Osteocyte (in vitro differentiated cells): ENCODE data around the gene PCDHB8. TPM values are rescaled to one million over a fixed set of nuclear protein-coding genes. Genes with fewer than 3 reads are reported as not detected.
A peak's percentile ranks its signal among the peaks of the same experiment; 100 is the strongest.
"Not testable (repeated sequence)": the region's sequence is repeated elsewhere in the genome, so short reads cannot be mapped to it uniquely, and the experiment has no call there.

Experiments used
- DNase-seq: peaks from one replicate; pipeline ENCODE4 v3.0.0; 2021; ENCODE audit warnings: mixed read lengths; ENCODE audit not compliant: unreplicated experiment; ENCODE audit errors: extremely low spot score
- H3K27ac Mint-ChIP-seq: one replicate; pipeline ENCODE4 v1.8.0; 2021; ENCODE audit warnings: mild to moderate bottlenecking, mixed read lengths; ENCODE audit not compliant: unreplicated experiment
- H3K27me3 Mint-ChIP-seq: one replicate; pipeline ENCODE4 v1.8.0; 2021; ENCODE audit warnings: mixed read lengths; ENCODE audit not compliant: unreplicated experiment
- H3K36me3 Mint-ChIP-seq: one replicate; pipeline ENCODE4 v1.8.0; 2021; ENCODE audit warnings: mixed read lengths; ENCODE audit not compliant: unreplicated experiment
- H3K4me1 Mint-ChIP-seq: one replicate; pipeline ENCODE4 v1.8.0; 2021; ENCODE audit warnings: mixed read lengths; ENCODE audit not compliant: unreplicated experiment
- H3K4me3 Mint-ChIP-seq: one replicate; pipeline ENCODE4 v1.8.0; 2021; ENCODE audit warnings: mild to moderate bottlenecking, moderate library complexity, mixed read lengths; ENCODE audit not compliant: unreplicated experiment
- H3K9me3 Mint-ChIP-seq: one replicate; pipeline ENCODE4 v1.8.0; 2021; ENCODE audit warnings: mixed read lengths; ENCODE audit not compliant: unreplicated experiment
- long read RNA-seq: library from polyadenylated mRNA; unstranded; transcript quantifications from one replicate; pipeline ENCODE4 v2.0.0, GENCODE V29; 2021
- total RNA-seq: library from RNA; stranded (reverse); gene quantifications from 2 replicates; pipeline ENCODE4 v1.2.1, GENCODE V29; 2021
- TF ChIP-seq, protein P1 (sequence below): fragments of 200-600 bp; sonication (generic); IDR thresholded peaks from 2 replicates; pipeline ENCODE4 v1.5.0; 2021; ENCODE audit warnings: antibody characterized with exemption, mild to moderate bottlenecking, moderate library complexity

PCDHB8 gene
- total RNA-seq, result 0.81 and 1.1 TPM in 2 replicates
- long read RNA-seq, result 0 reads

DNA sequence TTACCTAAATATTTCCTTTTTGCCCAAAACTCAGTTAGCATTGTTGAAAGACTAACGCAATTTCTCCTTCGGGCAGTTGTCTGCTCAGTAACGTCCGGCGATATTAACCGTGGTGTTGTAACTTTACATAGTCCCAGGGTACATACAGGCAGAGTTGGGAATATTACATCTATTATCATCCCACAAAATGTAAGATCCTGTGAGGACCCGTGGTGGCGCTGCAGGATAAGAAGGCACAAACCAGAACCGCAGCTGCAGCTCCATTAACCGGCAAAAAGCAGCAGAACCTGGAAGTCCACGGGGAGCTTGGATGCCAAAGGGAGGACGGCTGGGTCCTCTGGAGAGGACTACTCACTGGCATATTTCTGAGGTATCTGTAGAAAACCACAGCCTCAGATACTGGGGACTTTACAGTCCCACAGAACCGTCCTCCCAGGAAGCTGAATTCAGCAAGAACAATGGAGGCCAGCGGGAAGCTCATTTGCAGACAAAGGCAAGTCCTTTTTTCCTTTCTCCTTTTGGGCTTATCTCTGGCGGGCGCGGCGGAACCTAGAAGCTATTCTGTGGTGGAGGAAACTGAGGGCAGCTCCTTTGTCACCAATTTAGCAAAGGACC lies at the start of gene PCDHB8:
TSS of gene PCDHB8 (plus strand) at position 214 of the 615 bp plus-strand sequence. CDS start at position 459, 245 bp downstream.
- not testable (repeated sequence) for H3K27ac Mint-ChIP-seq, H3K36me3 Mint-ChIP-seq, DNase-seq, H3K27me3 Mint-ChIP-seq, H3K4me3 Mint-ChIP-seq, H3K4me1 Mint-ChIP-seq
- peaks cover 18% of the 10 kb centered on the region for H3K9me3 Mint-ChIP-seq

DNA sequence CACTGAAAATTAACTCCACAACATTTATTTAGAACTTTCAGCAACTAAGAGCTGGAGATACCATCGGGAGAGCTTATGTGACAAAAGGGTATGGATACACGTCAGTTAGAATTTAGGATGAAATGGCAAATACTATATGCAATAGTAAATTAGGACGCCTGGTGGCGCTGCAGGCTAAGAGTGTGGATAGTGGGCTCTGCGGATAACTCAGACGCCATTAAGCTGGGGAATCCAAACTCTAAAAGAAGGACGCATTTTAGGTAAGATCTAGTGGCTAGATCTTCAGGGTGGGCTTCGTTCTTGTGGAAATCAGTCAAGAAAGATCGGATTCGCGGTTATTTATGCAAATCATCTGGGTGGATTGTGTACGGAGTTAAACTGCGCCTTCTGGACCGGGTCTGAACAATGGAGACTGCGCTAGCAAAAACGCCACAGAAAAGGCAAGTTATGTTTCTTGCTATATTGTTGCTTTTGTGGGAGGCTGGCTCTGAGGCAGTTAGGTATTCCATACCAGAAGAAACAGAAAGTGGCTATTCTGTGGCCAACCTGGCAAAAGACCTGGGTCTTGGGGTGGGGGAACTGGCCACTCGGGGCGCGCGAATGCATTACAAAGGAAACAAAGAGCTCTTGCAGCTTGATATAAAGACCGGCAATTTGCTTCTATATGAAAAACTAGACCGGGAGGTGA lies 42.4 kb upstream of the PCDHB8 start, which contains the start of gene PCDHB5:
TSS of gene PCDHB5 (plus strand) at position 177 of the 688 bp plus-strand sequence. CDS start at position 406, 229 bp downstream.
- Mint-ChIP-seq H3K9me3 (peaks cover 62% of the 10 kb centered on the region), H3K27ac (peak within 1 kb of the TSS; percentile 73), H3K4me3 (peak within 1 kb of the TSS; percentile 71), H3K27me3 (no peaks in the 10 kb centered on the region), H3K4me1 (no peaks in the 10 kb centered on the region), H3K36me3 (peaks cover 39% of the 10 kb centered on the region)
- TF ChIP-seq, protein P1, sequence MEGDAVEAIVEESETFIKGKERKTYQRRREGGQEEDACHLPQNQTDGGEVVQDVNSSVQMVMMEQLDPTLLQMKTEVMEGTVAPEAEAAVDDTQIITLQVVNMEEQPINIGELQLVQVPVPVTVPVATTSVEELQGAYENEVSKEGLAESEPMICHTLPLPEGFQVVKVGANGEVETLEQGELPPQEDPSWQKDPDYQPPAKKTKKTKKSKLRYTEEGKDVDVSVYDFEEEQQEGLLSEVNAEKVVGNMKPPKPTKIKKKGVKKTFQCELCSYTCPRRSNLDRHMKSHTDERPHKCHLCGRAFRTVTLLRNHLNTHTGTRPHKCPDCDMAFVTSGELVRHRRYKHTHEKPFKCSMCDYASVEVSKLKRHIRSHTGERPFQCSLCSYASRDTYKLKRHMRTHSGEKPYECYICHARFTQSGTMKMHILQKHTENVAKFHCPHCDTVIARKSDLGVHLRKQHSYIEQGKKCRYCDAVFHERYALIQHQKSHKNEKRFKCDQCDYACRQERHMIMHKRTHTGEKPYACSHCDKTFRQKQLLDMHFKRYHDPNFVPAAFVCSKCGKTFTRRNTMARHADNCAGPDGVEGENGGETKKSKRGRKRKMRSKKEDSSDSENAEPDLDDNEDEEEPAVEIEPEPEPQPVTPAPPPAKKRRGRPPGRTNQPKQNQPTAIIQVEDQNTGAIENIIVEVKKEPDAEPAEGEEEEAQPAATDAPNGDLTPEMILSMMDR, result peak; percentile 40
- no peak for DNase-seq

DNA sequence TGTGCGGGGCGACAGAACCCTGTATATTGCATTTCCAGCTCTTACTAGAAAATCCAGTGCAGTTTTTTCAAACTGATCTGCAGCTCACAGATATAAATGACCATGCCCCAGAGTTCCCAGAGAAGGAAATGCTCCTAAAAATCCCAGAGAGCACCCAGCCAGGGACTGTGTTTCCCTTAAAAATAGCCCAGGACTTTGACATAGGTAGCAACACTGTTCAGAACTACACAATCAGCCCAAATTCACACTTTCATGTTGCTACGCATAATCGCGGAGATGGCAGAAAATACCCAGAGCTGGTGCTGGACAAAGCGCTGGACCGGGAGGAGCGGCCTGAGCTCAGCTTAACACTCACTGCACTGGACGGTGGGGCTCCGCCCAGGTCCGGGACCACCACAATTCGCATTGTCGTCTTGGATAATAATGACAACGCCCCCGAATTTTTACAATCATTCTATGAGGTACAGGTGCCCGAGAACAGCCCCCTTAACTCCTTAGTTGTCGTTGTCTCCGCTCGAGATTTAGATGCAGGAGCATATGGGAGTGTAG lies 41.8 kb upstream of the PCDHB8 start:
- peak overlapping the region; percentile 71 for H3K4me3 Mint-ChIP-seq
- H3K4me1 Mint-ChIP-seq, result no peaks in the 10 kb centered on the region
- TF ChIP-seq, protein P1, result no peak
- peak overlapping the region; percentile 73 for H3K27ac Mint-ChIP-seq
- peaks cover 62% of the 10 kb centered on the region for H3K9me3 Mint-ChIP-seq
- DNase-seq, result peak; percentile 73
- H3K27me3 Mint-ChIP-seq, result no peaks in the 10 kb centered on the region
- H3K36me3 Mint-ChIP-seq, result peaks cover 37% of the 10 kb centered on the region

DNA sequence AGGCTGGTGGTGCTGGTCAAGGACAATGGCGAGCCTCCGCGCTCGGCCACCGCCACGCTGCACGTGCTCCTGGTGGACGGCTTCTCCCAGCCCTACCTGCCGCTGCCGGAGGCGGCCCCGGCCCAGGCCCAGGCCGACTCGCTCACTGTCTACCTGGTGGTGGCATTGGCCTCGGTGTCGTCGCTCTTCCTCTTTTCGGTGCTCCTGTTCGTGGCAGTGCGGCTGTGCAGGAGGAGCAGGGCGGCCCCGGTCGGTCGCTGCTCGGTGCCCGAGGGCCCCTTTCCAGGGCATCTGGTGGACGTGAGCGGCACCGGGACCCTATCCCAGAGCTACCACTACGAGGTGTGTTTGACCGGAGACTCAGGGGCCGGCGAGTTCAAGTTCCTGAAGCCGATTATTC lies 40.2 kb upstream of the PCDHB8 start:
- peaks cover 32% of the 10 kb centered on the region for H3K36me3 Mint-ChIP-seq
- H3K4me3 Mint-ChIP-seq, H3K27me3 Mint-ChIP-seq, H3K27ac Mint-ChIP-seq, H3K4me1 Mint-ChIP-seq: not testable (repeated sequence)
- peak; percentile 71 for DNase-seq
- H3K9me3 Mint-ChIP-seq, result peaks cover 61% of the 10 kb centered on the region

DNA sequence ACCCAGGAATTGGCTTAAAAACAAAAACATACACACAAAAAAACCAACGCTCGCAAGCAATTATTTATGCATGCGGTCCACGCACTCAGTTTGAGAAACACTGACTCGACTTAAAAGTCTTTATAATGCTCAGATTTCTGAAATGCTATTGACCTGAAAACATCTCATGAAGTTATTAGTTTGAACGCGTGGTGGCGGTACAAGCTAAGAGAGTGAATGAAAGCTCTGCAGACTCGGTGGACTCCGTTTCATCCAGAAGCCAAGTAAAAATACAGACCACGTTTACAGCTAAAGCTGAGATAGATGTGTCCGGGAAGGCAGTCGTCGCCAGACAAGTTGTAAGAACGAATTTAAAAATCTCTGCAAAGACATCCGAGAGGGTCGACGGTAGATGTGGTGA lies 27.8 kb upstream of the PCDHB8 start, which contains the start of gene PCDHB6:
TSS of gene PCDHB6 (plus strand) at position 246 of the 400 bp plus-strand sequence. CDS start 201 bp downstream, outside the sequence.
- no peaks in the 10 kb centered on the region for H3K4me1 Mint-ChIP-seq
- TF ChIP-seq, protein P1, result no peak
- H3K27ac Mint-ChIP-seq, result no peak within 1 kb of the TSS
- H3K27me3 Mint-ChIP-seq, result no peaks in the 10 kb centered on the region
- no peak for DNase-seq
- no peak within 1 kb of the TSS for H3K4me3 Mint-ChIP-seq
- H3K36me3 Mint-ChIP-seq, result peaks cover 21% of the 10 kb centered on the region
- peaks cover 38% of the 10 kb centered on the region for H3K9me3 Mint-ChIP-seq
